HEK293 (cell line): ENCODE data around the gene HDGF.

Experiments used
- EGR2 ChIP-seq: fragments of 450-650 bp; formaldehyde crosslinking; IDR thresholded peaks from 2 replicates; pipeline ENCODE4 v1.5.1; 2016; ENCODE audit warnings: low read depth, missing biosample characterization, missing genetic modification characterization
- HOXD13 ChIP-seq: sonication (generic); formaldehyde crosslinking; IDR thresholded peaks from 2 replicates; pipeline ENCODE4 v1.8.0; 2022; ENCODE audit warnings: missing genetic modification reagents, borderline replicate concordance
- KLF10 ChIP-seq: fragments of 450-650 bp; IDR thresholded peaks from 2 replicates; pipeline ENCODE4 v1.5.1; 2018; ENCODE audit warnings: missing biosample characterization, mild to moderate bottlenecking, missing genetic modification characterization
- KLF7 ChIP-seq: fragments of 450-650 bp; formaldehyde crosslinking; IDR thresholded peaks from 2 replicates; pipeline ENCODE4 v1.5.1; 2016; ENCODE audit warnings: missing biosample characterization, missing genetic modification characterization, borderline replicate concordance
- OSR2 ChIP-seq: fragments of 450-650 bp; formaldehyde crosslinking; IDR thresholded peaks from 2 replicates; pipeline ENCODE4 v1.5.1; 2016; ENCODE audit warnings: missing biosample characterization, missing genetic modification characterization
- PRDM4 ChIP-seq: fragments of 450-650 bp; formaldehyde crosslinking; IDR thresholded peaks from 2 replicates; pipeline ENCODE4 v1.5.1; 2017; ENCODE audit warnings: missing biosample characterization, missing genetic modification characterization
- SETDB1 ChIP-seq: IDR thresholded peaks from one replicate; pipeline ENCODE4 v1.6.1; 2017; ENCODE audit warnings: mild to moderate bottlenecking, low read length, moderate library complexity, mixed read lengths; ENCODE audit not compliant: insufficient read length
- WT1 ChIP-seq: fragments of 450-650 bp; formaldehyde crosslinking; IDR thresholded peaks from 2 replicates; pipeline ENCODE4 v1.5.1; 2016; ENCODE audit warnings: missing biosample characterization, missing genetic modification characterization
- ZFHX2 ChIP-seq: fragments of 450-650 bp; formaldehyde crosslinking; conservative IDR thresholded peaks from 2 replicates; pipeline ENCODE4 v1.5.1; 2016; ENCODE audit warnings: missing biosample characterization, missing genetic modification characterization
- ZNF10 ChIP-seq: fragments of 450-650 bp; formaldehyde crosslinking; IDR thresholded peaks from 2 replicates; pipeline ENCODE4 v1.5.1; 2017; ENCODE audit warnings: missing biosample characterization, missing genetic modification characterization
- ZNF138 ChIP-seq: fragments of 450-650 bp; formaldehyde crosslinking; IDR thresholded peaks from 2 replicates; pipeline ENCODE4 v1.5.1; 2016; ENCODE audit warnings: missing biosample characterization, missing genetic modification characterization, borderline replicate concordance
- ZNF24 ChIP-seq: fragments of 450-650 bp; formaldehyde crosslinking; IDR thresholded peaks from 2 replicates; pipeline ENCODE4 v1.5.1; 2016; ENCODE audit warnings: missing biosample characterization, missing genetic modification characterization
- ZNF335 ChIP-seq: fragments of 450-650 bp; formaldehyde crosslinking; conservative IDR thresholded peaks from 2 replicates; pipeline ENCODE4 v1.5.1; 2016; ENCODE audit warnings: missing biosample characterization, missing genetic modification characterization
- ZNF341 ChIP-seq: fragments of 450-650 bp; formaldehyde crosslinking; IDR thresholded peaks from 2 replicates; pipeline ENCODE4; 2016; ENCODE audit warnings: low read depth, missing biosample characterization, missing genetic modification characterization
- ZNF423 ChIP-seq: fragments of 450-650 bp; formaldehyde crosslinking; IDR thresholded peaks from 2 replicates; pipeline ENCODE4 v1.5.1; 2016; ENCODE audit warnings: missing biosample characterization, missing genetic modification characterization
- ZNF514 ChIP-seq: fragments of 450-650 bp; formaldehyde crosslinking; IDR thresholded peaks from 2 replicates; pipeline ENCODE4 v1.5.1; 2016; ENCODE audit warnings: missing biosample characterization, missing genetic modification characterization
- ZNF530 ChIP-seq: fragments of 450-650 bp; formaldehyde crosslinking; IDR thresholded peaks from 2 replicates; pipeline ENCODE4 v1.5.1; 2016; ENCODE audit warnings: low read depth, missing biosample characterization, missing genetic modification characterization
- ZNF558 ChIP-seq: fragments of 450-650 bp; formaldehyde crosslinking; IDR thresholded peaks from 2 replicates; pipeline ENCODE4 v1.5.1; 2016; ENCODE audit warnings: missing biosample characterization, missing genetic modification characterization
- ZNF585B ChIP-seq: fragments of 450-650 bp; formaldehyde crosslinking; IDR thresholded peaks from 2 replicates; pipeline ENCODE4 v1.5.1; 2016; ENCODE audit warnings: missing biosample characterization, missing genetic modification characterization
- ZNF660 ChIP-seq: fragments of 450-650 bp; IDR thresholded peaks from 2 replicates; pipeline ENCODE4 v1.5.1; 2018; ENCODE audit warnings: missing biosample characterization, mild to moderate bottlenecking, missing genetic modification characterization
- ZNF837 ChIP-seq: fragments of 450-650 bp; formaldehyde crosslinking; IDR thresholded peaks from 2 replicates; pipeline ENCODE4 v1.5.1; 2016; ENCODE audit warnings: missing biosample characterization, missing genetic modification characterization
- ZNF843 ChIP-seq: fragments of 450-650 bp; formaldehyde crosslinking; IDR thresholded peaks from 2 replicates; pipeline ENCODE4 v1.5.1; 2016; ENCODE audit warnings: missing biosample characterization, missing genetic modification characterization
- TF ChIP-seq, protein P1 (sequence below): fragments of 450-650 bp; formaldehyde crosslinking; IDR thresholded peaks from 2 replicates; pipeline ENCODE4 v1.5.1; 2016; ENCODE audit warnings: missing biosample characterization, missing genetic modification characterization
- TF ChIP-seq, protein P2 (sequence below): fragments of 450-650 bp; formaldehyde crosslinking; IDR thresholded peaks from 2 replicates; pipeline ENCODE4 v1.5.1; 2016; ENCODE audit warnings: missing biosample characterization, missing genetic modification characterization
- TF ChIP-seq, protein P3 (sequence below): fragments of 450-650 bp; formaldehyde crosslinking; IDR thresholded peaks from 2 replicates; pipeline ENCODE4 v1.5.1; 2016; ENCODE audit warnings: missing biosample characterization, missing genetic modification characterization
- TF ChIP-seq, protein P4 (sequence below): fragments of 450-650 bp; formaldehyde crosslinking; IDR thresholded peaks from 2 replicates; pipeline ENCODE4 v1.5.1; 2016; ENCODE audit warnings: missing biosample characterization, missing genetic modification characterization
- TF ChIP-seq, protein P5 (sequence below): fragments of 450-650 bp; IDR thresholded peaks from 2 replicates; pipeline ENCODE4 v1.5.1; 2018; ENCODE audit warnings: missing biosample characterization, mild to moderate bottlenecking, missing genetic modification characterization

Gene HDGF

DNA sequence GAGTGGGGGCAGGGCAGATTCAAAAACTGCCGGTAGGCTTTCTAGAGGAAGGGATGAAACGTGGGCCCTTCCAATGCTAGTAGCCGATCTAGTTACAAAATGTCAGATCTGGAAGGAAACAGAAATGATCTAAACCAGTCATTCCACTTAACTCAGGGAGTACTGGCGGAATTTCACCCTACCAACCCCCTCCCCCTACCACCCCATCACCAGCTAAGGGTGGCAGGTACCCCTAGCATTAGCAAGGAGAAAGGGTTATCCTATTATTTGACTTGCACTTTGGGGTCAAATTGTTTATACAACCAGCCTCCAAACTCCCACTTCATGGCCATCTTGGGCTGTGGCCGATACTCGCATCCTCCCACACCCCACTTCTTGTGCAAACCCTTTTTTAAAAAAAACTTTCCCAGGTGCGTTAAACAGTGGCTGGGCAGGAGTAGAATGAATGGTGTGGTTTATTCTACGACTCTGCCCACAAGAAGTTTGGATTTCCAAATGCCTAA is 9.9 kb downstream of the HDGF start (continued):
- no peak for TF ChIP-seq PRDM4 (tag by site-specific recombination)
- no peak for TF ChIP-seq ZNF24
- TF ChIP-seq HOXD13 (CRISPR knock-in tag), result no peak
- TF ChIP-seq ZNF837 (tag by site-specific recombination), result no peak
- TF ChIP-seq OSR2 (tag by site-specific recombination), result peak; percentile 60; the same call in 1 of the 2 replicates
- no peak for TF ChIP-seq KLF10
- TF ChIP-seq ZNF335 (tag by site-specific recombination), result no peak
- 0 out of 2 replicates have a peak, but pooled peaks have one; percentile 31 for TF ChIP-seq ZNF660
- no peak for TF ChIP-seq ZNF843 (tag by site-specific recombination)
- peak; percentile 76 for TF ChIP-seq EGR2 (tag by site-specific recombination)
- TF ChIP-seq, protein P1, sequence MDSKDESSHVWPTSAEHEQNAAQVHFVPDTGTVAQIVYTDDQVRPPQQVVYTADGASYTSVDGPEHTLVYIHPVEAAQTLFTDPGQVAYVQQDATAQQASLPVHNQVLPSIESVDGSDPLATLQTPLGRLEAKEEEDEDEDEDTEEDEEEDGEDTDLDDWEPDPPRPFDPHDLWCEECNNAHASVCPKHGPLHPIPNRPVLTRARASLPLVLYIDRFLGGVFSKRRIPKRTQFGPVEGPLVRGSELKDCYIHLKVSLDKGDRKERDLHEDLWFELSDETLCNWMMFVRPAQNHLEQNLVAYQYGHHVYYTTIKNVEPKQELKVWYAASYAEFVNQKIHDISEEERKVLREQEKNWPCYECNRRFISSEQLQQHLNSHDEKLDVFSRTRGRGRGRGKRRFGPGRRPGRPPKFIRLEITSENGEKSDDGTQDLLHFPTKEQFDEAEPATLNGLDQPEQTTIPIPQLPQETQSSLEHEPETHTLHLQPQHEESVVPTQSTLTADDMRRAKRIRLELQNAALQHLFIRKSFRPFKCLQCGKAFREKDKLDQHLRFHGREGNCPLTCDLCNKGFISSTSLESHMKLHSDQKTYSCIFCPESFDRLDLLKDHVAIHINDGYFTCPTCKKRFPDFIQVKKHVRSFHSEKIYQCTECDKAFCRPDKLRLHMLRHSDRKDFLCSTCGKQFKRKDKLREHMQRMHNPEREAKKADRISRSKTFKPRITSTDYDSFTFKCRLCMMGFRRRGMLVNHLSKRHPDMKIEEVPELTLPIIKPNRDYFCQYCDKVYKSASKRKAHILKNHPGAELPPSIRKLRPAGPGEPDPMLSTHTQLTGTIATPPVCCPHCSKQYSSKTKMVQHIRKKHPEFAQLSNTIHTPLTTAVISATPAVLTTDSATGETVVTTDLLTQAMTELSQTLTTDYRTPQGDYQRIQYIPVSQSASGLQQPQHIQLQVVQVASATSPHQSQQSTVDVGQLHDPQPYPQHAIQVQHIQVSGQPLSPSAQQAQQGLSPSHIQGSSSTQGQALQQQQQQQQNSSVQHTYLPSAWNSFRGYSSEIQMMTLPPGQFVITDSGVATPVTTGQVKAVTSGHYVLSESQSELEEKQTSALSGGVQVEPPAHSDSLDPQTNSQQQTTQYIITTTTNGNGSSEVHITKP (tag by site-specific recombination), result peak; percentile 66
- no peak for TF ChIP-seq WT1 (tag by site-specific recombination)
- TF ChIP-seq SETDB1, result no peak
- TF ChIP-seq ZNF423 (tag by site-specific recombination), result no peak
- no peak for TF ChIP-seq ZNF558 (tag by site-specific recombination)
- TF ChIP-seq, protein P2, sequence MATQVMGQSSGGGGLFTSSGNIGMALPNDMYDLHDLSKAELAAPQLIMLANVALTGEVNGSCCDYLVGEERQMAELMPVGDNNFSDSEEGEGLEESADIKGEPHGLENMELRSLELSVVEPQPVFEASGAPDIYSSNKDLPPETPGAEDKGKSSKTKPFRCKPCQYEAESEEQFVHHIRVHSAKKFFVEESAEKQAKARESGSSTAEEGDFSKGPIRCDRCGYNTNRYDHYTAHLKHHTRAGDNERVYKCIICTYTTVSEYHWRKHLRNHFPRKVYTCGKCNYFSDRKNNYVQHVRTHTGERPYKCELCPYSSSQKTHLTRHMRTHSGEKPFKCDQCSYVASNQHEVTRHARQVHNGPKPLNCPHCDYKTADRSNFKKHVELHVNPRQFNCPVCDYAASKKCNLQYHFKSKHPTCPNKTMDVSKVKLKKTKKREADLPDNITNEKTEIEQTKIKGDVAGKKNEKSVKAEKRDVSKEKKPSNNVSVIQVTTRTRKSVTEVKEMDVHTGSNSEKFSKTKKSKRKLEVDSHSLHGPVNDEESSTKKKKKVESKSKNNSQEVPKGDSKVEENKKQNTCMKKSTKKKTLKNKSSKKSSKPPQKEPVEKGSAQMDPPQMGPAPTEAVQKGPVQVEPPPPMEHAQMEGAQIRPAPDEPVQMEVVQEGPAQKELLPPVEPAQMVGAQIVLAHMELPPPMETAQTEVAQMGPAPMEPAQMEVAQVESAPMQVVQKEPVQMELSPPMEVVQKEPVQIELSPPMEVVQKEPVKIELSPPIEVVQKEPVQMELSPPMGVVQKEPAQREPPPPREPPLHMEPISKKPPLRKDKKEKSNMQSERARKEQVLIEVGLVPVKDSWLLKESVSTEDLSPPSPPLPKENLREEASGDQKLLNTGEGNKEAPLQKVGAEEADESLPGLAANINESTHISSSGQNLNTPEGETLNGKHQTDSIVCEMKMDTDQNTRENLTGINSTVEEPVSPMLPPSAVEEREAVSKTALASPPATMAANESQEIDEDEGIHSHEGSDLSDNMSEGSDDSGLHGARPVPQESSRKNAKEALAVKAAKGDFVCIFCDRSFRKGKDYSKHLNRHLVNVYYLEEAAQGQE, result no peak
- TF ChIP-seq, protein P3, sequence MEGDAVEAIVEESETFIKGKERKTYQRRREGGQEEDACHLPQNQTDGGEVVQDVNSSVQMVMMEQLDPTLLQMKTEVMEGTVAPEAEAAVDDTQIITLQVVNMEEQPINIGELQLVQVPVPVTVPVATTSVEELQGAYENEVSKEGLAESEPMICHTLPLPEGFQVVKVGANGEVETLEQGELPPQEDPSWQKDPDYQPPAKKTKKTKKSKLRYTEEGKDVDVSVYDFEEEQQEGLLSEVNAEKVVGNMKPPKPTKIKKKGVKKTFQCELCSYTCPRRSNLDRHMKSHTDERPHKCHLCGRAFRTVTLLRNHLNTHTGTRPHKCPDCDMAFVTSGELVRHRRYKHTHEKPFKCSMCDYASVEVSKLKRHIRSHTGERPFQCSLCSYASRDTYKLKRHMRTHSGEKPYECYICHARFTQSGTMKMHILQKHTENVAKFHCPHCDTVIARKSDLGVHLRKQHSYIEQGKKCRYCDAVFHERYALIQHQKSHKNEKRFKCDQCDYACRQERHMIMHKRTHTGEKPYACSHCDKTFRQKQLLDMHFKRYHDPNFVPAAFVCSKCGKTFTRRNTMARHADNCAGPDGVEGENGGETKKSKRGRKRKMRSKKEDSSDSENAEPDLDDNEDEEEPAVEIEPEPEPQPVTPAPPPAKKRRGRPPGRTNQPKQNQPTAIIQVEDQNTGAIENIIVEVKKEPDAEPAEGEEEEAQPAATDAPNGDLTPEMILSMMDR, result no peak
- TF ChIP-seq, protein P4, sequence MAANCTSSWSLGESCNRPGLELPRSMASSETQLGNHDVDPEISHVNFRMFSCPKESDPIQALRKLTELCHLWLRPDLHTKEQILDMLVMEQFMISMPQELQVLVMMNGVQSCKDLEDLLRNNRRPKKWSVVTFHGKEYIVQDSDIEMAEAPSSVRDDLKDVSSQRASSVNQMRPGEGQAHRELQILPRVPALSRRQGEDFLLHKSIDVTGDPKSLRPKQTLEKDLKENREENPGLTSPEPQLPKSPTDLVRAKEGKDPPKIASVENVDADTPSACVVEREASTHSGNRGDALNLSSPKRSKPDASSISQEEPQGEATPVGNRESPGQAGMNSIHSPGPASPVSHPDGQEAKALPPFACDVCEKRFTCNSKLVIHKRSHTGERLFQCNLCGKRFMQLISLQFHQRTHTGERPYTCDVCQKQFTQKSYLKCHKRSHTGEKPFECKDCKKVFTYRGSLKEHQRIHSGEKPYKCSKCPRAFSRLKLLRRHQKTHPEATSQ (tag by site-specific recombination), result no peak
- no peak for TF ChIP-seq ZNF530 (tag by site-specific recombination)
- TF ChIP-seq ZNF585B, result no peak
- TF ChIP-seq, protein P5, sequence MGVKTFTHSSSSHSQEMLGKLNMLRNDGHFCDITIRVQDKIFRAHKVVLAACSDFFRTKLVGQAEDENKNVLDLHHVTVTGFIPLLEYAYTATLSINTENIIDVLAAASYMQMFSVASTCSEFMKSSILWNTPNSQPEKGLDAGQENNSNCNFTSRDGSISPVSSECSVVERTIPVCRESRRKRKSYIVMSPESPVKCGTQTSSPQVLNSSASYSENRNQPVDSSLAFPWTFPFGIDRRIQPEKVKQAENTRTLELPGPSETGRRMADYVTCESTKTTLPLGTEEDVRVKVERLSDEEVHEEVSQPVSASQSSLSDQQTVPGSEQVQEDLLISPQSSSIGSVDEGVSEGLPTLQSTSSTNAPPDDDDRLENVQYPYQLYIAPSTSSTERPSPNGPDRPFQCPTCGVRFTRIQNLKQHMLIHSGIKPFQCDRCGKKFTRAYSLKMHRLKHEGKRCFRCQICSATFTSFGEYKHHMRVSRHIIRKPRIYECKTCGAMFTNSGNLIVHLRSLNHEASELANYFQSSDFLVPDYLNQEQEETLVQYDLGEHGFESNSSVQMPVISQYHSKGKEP, result no peak
- peak; percentile 38; the same call in 1 of the 2 replicates for TF ChIP-seq ZNF10
- TF ChIP-seq ZNF138 (tag by site-specific recombination), result no peak
- TF ChIP-seq ZNF514 (tag by site-specific recombination), result no peak
- no peak for TF ChIP-seq ZNF341 (tag by site-specific recombination)
- TF ChIP-seq ZFHX2 (tag by site-specific recombination), result peak; percentile 78
- no peak for TF ChIP-seq KLF7 (tag by site-specific recombination)
